ENCODE results near the gene PRSS53.
"Not testable (repeated sequence)": the region's sequence is repeated elsewhere in the genome, so short reads cannot be mapped to it uniquely, and the experiment has no call there.

PRSS53 gene

DNA sequence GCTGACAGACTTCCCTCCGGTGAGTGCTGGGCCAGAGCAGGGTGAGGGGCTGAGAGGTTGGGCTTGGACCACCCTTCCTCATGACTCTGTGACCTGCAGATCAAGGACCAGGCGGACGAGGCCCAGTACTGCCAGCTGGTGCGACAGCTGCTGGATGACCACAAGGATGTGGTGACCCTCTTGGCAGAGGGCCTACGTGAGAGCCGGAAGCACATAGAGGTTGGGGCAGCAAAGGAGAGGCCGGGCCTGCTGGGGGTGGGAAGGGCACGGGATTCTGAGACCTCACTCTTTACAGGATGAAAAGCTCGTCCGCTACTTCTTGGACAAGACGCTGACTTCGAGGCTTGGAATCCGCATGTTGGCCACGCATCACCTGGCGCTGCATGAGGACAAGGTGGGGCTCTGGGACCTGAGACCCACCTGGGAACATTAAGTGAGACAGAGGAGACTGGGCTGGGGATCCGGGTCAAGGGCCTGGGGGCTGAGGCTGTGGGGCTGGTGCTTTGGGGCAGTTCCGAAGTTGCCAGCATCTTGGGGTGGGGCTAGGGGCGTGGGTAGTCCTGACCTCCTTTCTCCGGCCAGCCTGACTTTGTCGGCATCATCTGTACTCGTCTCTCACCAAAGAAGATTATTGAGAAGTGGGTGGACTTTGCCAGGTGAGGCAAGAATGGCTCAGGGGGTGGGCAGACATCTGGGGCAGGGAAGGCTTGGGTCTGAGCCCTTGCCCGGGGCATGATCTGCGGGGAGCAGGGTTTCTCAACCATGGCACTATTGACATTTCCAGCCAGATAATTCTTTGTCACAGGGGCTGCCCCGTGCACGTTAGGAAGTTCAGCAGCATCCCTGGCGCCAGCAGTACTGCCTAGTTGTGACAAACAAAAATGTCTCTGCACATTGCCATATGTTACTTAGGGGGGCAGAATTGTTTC is 21.6 kb upstream of the PRSS53 start:
- H3K27ac Mint-ChIP-seq = peak overlapping the region; percentile 63
- H3K27me3 Mint-ChIP-seq = no peaks in the 10 kb centered on the region
- peaks cover 39% of the 10 kb centered on the region for H3K36me3 Mint-ChIP-seq (ENCODE audit: low read depth)
- no peak for DNase-seq
- H3K4me3 Mint-ChIP-seq = peak overlapping the region; percentile 76
- peaks cover 38% of the 10 kb centered on the region for H3K4me1 Mint-ChIP-seq (ENCODE audit: low read depth)
- H3K9me3 Mint-ChIP-seq = no peaks in the 10 kb centered on the region

DNA sequence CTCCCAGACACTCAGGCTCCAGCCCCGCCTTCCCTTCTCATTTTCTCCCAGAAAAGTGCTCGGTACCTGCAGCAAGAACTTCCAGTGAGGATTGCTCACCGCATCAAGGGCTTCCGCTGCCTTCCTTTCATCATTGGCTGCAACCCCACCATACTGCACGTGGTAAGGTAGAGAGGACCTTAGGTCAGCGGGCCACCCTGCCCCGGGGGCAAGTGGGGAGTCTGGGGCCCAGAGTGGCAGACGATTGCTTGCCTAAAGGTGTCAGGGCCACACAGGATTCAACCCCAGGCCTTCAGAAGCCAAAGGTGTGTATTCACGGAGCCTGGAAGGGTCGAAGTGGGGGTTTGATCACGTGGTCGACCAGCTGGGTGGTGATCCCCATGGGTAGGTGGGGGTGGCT is 20.9 kb upstream of the PRSS53 start:
- Mint-ChIP-seq H3K36me3 (ENCODE audit: low read depth) (peaks cover 39% of the 10 kb centered on the region), H3K9me3 (no peaks in the 10 kb centered on the region), H3K27me3 (no peaks in the 10 kb centered on the region), H3K4me3 (peak overlapping the region; percentile 76), H3K27ac (peak overlapping the region; percentile 84), H3K4me1 (ENCODE audit: low read depth) (peaks cover 38% of the 10 kb centered on the region)
- no peak for DNase-seq

DNA sequence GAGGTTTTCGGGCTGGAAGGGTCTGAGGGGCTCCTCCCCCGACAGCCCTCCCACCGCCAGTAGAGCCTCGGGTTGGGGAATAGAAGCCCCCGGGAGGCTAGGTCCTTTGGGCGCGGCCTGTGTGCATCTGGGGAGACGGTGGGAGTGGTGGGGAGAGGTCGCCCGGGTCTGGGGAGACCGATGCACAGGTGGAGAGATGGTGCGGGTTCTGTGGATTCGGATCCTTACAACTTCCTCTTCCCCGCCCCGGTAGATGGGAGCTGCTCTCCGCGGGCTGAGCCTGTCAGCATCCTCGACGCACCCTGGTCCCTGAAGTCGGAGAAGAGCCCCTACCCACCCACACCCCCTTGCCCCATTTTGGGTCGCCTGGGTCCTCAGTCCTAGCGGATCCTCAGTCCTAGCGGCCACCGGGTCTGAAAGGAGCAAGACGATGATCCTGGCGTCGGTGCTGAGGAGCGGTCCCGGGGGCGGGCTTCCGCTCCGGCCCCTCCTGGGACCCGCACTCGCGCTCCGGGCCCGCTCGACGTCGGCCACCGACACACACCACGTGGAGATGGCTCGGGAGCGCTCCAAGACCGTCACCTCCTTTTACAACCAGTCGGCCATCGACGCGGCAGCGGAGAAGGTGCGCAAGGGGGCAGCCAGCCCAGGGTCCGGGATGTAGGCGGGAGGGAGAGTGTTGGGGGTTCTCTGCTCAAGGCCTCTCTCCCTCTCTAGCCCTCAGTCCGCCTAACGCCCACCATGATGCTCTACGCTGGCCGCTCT is 20.2 kb upstream of the PRSS53 start:
- H3K27me3 Mint-ChIP-seq = no peaks in the 10 kb centered on the region
- H3K4me1 Mint-ChIP-seq (ENCODE audit: low read depth) = peaks cover 38% of the 10 kb centered on the region
- no peaks in the 10 kb centered on the region for H3K9me3 Mint-ChIP-seq
- peak overlapping the region; percentile 76 for H3K4me3 Mint-ChIP-seq
- H3K36me3 Mint-ChIP-seq (ENCODE audit: low read depth) = peaks cover 39% of the 10 kb centered on the region
- no peak for DNase-seq
- H3K27ac Mint-ChIP-seq = peak overlapping the region; percentile 84

DNA sequence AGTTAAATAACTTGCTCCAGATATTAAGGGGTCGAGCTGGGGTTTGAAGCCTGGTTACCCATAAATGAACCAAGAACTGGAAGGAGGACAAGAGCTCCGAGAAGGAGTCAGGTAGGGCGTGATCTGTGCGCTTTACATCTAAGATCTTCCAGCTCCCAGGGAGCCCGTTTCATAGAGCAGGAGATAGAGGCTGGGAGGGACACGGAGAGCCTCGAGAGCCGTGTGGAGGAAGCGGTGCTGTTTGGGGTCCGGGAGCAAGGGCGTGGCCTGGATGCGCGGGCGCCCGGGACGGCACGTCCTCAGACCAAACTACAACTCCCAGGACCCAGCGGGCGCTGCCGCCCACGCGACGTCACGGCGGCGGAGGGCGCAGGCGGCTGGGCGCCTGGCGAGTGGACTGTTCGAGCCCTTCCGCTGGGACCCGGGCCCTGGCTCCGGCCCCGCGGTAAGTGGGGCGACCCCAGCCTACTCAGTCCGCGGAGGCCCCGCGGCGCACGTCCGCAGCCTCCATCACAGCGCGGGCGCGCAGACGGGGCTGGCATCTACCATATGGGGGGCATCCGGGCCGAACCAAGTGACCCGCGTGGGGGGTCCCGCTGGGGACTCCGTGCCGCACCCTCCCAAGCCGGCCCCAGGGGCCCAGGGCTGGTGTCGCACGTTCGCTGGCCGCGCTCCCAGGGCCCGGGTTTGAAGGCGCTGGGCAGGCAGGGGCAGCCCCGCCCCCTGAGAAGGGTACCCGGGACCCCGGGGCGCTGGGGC is 19.5 kb upstream of the PRSS53 start, which contains the start of gene BCKDK:
Gene BCKDK, plus strand, starts transcription at position 352 of the 759 bp plus-strand sequence. CDS start 838 bp downstream, outside the sequence.
- no peaks in the 10 kb centered on the region for H3K9me3 Mint-ChIP-seq

DNA sequence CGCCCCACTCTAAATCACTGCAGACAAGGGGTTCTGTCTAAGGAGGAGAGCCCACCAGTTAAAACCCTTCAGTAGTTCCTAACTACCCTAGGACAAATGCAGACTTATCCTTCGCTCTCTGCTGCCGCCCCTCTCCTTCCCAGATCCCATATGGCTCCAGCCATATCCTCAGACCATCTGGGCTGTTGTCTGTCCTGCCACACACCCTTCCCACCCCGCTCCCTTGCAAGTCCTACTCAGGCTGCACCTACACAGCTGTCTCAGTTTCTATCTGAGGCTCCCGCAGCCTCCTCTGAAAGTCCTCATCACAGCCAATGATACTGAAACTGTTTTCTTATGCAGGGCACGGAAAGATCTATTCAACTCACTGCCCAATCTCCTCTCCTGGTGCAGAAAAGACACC is 18.7 kb upstream of the PRSS53 start:
- no peaks in the 10 kb centered on the region for H3K27me3 Mint-ChIP-seq
- H3K27ac Mint-ChIP-seq = peak overlapping the region; percentile 90
- DNase-seq = peak; percentile 43
- peaks cover 31% of the 10 kb centered on the region for H3K36me3 Mint-ChIP-seq (ENCODE audit: low read depth)
- H3K9me3 Mint-ChIP-seq = no peaks in the 10 kb centered on the region
- H3K4me1 Mint-ChIP-seq (ENCODE audit: low read depth) = peaks cover 33% of the 10 kb centered on the region
- H3K4me3 Mint-ChIP-seq = peak overlapping the region; percentile 76

More for the DNA sequence above, 19.5 kb upstream of the PRSS53 start, which contains the start of gene BCKDK:
- DNase-seq = peak; percentile 86
- Mint-ChIP-seq H3K36me3 (ENCODE audit: low read depth) (peaks cover 38% of the 10 kb centered on the region), H3K4me3 (peak within 1 kb of the TSS; percentile 76), H3K27me3 (no peaks in the 10 kb centered on the region), H3K27ac (peak within 1 kb of the TSS; percentile 90), H3K4me1 (ENCODE audit: low read depth) (peaks cover 33% of the 10 kb centered on the region)

DNA sequence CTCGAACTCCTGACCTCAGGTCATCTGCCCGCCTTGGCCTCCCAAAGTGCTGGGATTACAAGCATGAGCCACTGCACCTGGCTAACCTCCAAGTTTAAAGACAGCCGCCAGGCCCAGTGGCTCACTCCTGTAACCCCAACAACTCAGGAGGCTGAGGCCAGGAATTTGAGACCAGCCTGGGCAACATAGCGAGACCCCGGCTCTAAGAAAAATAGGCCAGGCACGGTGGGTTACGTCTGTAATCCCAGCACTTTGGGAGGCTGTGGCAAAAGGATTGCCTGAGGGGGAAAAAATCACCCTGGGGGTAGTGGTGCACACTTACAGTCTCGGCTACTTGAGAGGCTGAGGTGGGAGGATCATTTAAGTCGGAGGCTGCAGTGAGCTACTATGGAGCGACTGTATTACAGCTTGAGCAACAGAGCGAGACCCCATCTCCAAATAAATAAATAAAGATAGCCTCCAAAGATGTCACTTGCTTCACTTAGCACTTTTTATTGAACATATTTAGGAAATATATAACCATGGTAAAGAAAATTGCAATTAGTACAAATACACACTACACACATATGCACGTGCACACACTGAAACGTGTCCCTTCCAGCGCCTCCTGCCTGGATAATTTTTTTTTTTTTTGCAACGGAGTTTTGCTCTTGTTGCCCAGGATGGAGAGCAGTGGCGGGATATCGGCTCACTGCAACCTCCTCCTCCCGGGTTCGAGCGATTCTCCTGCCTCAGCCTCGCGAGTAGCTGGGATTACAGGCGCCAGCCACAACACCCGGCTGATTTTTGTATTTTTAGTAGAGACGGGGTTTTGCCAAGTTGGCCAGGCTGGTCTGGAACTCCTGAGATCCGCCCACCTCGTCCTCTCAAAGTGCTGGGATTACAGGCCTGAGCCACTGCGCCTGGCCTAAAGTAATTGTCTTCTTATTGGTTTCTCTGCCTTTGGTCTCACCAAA is 18.0 kb upstream of the PRSS53 start:
- no peaks in the 10 kb centered on the region for H3K27me3 Mint-ChIP-seq
- peaks cover 24% of the 10 kb centered on the region for H3K36me3 Mint-ChIP-seq (ENCODE audit: low read depth)
- H3K27ac Mint-ChIP-seq = peak overlapping the region; percentile 90
- peak overlapping the region; percentile 76 for H3K4me3 Mint-ChIP-seq
- H3K4me1 Mint-ChIP-seq (ENCODE audit: low read depth) = peaks cover 33% of the 10 kb centered on the region
- no peak for DNase-seq
- no peaks in the 10 kb centered on the region for H3K9me3 Mint-ChIP-seq

DNA sequence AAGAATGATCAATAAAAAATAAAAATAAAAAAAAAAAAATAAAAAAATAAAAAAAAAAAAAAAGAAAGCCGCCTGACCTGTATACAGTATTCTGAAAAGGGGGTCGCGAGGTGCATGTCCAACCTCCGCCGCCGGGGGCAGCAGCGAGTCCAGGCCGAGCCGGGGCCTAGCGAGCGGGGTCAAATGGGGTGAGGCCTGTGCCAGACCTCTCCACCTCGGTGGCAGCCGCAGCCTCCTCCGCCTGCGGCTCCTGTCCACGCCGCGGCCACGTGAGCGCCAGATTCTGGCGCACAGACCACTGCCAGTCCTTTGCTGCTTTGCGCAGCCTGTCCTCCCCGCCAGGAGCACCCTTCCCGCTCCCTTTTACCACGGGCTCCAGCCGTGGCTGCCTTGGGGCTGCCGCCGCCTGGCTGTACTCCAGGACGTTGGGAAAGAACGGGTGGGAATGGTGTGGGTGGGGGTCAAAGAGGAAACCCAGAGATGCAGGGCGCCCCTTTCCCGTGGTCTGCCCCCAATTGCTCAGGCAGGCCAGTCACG is 17.0 kb upstream of the PRSS53 start:
- peak overlapping the region; percentile 47 for H3K4me3 Mint-ChIP-seq
- H3K9me3 Mint-ChIP-seq = no peaks in the 10 kb centered on the region
- peaks cover 33% of the 10 kb centered on the region for H3K4me1 Mint-ChIP-seq (ENCODE audit: low read depth)
- peak overlapping the region; percentile 80 for H3K27ac Mint-ChIP-seq
- H3K36me3 Mint-ChIP-seq (ENCODE audit: low read depth) = peaks cover 14% of the 10 kb centered on the region
- no peaks in the 10 kb centered on the region for H3K27me3 Mint-ChIP-seq
- peak; percentile 91 for DNase-seq

DNA sequence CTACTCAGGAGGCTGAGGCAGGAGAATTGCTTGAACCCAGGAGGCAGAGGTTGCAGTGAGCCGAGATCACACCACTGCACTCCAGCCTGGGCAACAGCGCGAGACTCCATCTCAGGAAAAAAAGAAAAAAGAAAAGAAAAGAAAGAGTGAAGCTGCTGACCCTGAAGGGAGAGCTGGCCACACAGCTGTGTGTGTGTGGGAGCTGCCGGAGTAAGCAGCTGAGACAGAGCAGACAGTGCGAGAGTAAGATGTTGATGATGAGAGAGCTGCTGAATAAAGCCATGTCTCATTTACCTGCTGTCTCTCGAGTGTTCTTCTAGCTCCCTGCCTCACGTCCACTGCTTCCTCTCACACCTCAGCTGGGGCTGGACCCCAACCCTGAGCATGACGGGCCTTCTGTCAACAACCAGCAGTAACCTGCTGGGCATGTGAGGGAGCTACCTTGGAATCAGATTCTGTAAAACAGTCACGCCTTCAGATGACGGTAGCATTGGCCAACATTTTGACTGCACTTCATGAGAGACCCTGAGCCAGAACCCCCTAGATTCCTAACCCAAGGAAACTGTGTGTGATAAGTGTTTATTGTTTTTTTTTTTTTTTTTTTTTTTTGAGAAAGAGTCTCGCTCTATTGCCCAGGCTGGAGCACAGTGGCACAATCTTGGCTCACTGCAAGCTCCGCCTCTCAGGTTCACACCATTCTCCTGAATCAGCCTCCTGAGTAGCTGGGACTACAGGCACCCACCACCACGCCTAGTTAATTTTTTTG is 12.3 kb upstream of the PRSS53 start:
- not testable (repeated sequence) for DNase-seq; H3K36me3 Mint-ChIP-seq (ENCODE audit: low read depth); H3K4me3 Mint-ChIP-seq; H3K4me1 Mint-ChIP-seq (ENCODE audit: low read depth); H3K27ac Mint-ChIP-seq; H3K27me3 Mint-ChIP-seq; H3K9me3 Mint-ChIP-seq

DNA sequence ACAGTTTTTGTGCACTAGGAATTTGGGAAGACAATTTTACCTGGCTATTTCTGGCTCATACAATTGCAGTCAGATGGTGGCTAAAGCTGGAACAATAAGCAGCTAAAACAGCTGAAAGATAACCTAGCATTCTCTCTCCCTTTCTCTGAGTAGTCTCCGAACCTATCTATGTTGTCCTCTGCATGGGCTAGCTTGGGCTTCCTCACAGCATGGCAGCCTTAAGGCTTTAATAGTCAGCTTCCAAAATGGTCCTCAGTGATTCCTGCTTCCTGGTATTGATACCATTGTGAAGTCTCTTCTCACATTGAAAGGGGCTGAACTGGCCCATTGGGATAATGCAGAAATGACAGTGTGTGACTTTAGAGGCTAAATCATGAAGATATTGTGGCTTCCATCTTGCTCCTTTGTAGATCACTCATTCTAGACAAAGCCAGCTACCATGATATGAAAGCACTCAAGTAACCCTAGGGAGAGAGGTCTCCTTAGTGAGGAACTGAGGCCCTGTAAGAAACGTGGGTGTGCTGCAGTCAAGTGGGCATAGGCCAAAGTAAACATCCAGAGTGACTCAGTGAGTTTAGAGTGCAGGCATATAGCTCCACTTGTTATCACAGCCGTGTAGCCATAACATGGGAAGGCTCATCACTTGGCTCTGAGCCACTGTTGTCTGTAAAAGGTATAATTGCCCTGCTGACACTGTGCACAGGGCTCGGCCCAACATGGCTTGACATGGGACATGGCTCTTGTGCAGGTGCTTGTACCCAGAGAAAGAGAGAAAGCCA is 11.3 kb upstream of the PRSS53 start:
- Mint-ChIP-seq H3K9me3 (no peaks in the 10 kb centered on the region), H3K27me3 (no peaks in the 10 kb centered on the region), H3K4me1 (ENCODE audit: low read depth) (peaks cover 9% of the 10 kb centered on the region), H3K36me3 (ENCODE audit: low read depth) (no peaks in the 10 kb centered on the region), H3K4me3 (no peak overlapping the region), H3K27ac (no peak overlapping the region)
- no peak for DNase-seq

DNA sequence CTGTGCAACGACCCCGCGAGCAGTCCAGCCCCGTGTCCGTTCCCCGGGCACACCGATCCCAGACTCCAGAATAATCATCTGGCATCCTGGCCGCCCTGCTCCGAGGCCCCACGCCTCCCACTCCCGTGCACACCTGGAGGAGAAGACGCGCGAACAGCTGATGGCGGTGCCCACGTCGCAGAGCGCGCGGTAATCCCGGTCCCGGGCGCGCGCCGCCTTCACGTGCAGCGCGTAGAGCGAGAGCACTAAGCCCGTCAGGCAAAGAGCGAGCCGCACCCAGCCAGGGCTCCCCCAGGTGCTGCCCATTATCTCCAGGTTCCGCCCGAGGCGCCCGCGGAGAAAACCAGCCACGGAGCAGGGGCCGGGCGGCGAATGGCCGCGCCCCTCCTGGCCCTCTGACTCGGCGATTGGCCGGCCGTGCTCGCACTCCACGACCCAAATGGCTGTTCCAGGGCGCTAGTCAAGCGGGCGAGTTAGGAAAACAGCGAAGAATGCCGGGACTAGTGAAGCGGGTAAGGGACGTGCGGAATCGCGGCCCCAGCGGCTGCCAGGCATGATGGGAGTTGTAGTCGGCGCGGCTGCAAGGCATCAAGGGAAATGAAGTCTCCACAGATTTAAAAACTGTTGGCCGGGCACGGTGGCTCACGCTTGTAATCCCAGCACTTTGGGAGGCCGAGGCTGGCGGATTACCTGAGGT is 5.8 kb upstream of the PRSS53 start, which contains the start of gene VKORC1:
Gene VKORC1, minus strand, starts transcription at position 374 of the 697 bp plus-strand sequence. Its CDS starts 68 bp downstream, at position 306.
- H3K27ac Mint-ChIP-seq = peak within 1 kb of the TSS; percentile 82
- no peaks in the 10 kb centered on the region for H3K9me3 Mint-ChIP-seq
- peaks cover 32% of the 10 kb centered on the region for H3K4me1 Mint-ChIP-seq (ENCODE audit: low read depth)
- peak within 1 kb of the TSS; percentile 98 for H3K4me3 Mint-ChIP-seq
- DNase-seq = peak; percentile 92
- no peaks in the 10 kb centered on the region for H3K27me3 Mint-ChIP-seq
- H3K36me3 Mint-ChIP-seq (ENCODE audit: low read depth) = peaks cover 37% of the 10 kb centered on the region

DNA sequence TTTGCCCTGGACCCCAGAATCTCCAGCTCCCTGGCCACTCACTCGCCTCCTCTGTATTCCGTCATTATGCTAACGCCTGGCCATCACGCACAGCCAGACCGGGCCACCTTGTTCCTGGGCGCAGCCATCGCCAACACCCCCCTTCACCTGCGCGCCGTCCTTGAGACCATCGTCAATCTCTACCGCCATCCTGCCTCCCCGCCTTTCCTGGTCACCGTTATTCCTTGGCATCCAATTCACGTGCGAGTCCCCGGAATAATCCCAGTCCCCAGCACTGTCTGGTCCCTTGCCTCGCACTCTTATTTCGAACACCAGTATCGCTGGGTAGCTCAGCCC is 5.3 kb upstream of the PRSS53 start:
- peaks cover 42% of the 10 kb centered on the region for H3K36me3 Mint-ChIP-seq (ENCODE audit: low read depth)
- peak; percentile 43 for DNase-seq
- H3K4me1 Mint-ChIP-seq (ENCODE audit: low read depth) = peaks cover 32% of the 10 kb centered on the region
- peak overlapping the region; percentile 82 for H3K27ac Mint-ChIP-seq
- H3K4me3 Mint-ChIP-seq = peak overlapping the region; percentile 98
- H3K27me3 Mint-ChIP-seq = no peaks in the 10 kb centered on the region
- no peaks in the 10 kb centered on the region for H3K9me3 Mint-ChIP-seq

Measured in activated T-cell treated with anti-CD3 and anti-CD28 coated beads, Interleukin-2, amount 50 U/mL, for 24 hours (primary cell).